H1 (cell line): Measurements from ENCODE around the gene COG4.
A peak's percentile ranks its signal among the peaks of the same experiment; 100 is the strongest.

Source experiments
- GABPA ChIP-seq: IDR thresholded peaks from 2 replicates; pipeline ENCODE4 v1.6.1; 2011; ENCODE audit warnings: mild to moderate bottlenecking, low read length, moderate library complexity, borderline replicate concordance; ENCODE audit not compliant: insufficient read depth
- POLR2A ChIP-seq, 2 experiments: IDR thresholded peaks; 1 replicate in 1 of 2; 2 replicates in 1 of 2; pipeline ENCODE4 v1.6.1; 2011; ENCODE audit warnings: low read depth in 2 of 2, low read length in 2 of 2, mild to moderate bottlenecking in 2 of 2; ENCODE audit errors: control extremely low read depth in 1 of 2
- SIX5 ChIP-seq: IDR thresholded peaks from 2 replicates; pipeline ENCODE4 v1.6.1; 2011; ENCODE audit warnings: mild to moderate bottlenecking, low read depth, low read length
- SP1 ChIP-seq: IDR thresholded peaks from 2 replicates; pipeline ENCODE4 v1.6.1; 2011; ENCODE audit warnings: low read depth, low read length
- SRF ChIP-seq: IDR thresholded peaks from 2 replicates; pipeline ENCODE4 v1.6.1; 2011; ENCODE audit warnings: mild to moderate bottlenecking, low read depth, low read length, moderate library complexity
- TAF1 ChIP-seq: IDR thresholded peaks from 2 replicates; pipeline ENCODE4 v1.6.1; 2011; ENCODE audit warnings: mild to moderate bottlenecking, low read depth, low read length
- TCF12 ChIP-seq: IDR thresholded peaks from 2 replicates; pipeline ENCODE4 v1.6.1; 2011; ENCODE audit warnings: low read depth, mild to moderate bottlenecking, low read length

DNA sequence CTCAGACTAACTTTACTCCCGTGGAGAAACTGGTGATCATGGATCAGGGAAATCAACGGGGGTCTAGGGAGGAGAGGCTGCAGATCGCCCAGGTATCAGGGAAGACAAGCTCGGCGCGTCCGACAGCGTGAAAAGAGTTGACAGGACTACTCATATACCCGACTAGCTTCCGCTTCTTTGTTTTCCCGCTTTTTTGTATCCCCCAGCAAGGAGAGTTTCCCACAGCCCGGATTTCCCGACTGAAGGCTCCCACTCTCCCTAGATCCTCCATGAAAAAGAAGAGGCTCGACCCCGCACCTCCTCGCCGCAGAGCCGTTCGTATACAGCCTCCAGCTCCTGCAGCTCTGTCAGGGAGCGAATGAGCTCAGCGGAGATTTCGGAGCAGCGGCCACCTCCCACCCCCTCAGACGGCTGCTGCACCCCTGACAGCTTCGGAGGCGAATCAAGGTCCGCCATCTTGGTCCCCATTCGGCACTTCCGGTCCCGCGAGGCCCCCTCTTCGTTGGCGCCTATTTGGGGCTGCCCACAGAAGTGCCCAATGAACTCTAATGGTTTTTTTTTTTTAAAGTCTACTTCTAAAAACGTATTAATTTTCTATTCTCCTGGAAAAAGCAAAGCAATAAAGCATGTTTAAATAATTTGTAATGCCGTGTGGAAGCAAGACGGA is at the start of gene COG4:
- no peak for TF ChIP-seq SIX5
- TF ChIP-seq TAF1 = peak; percentile 78
- TF ChIP-seq SP1 = no peak
- TF ChIP-seq TCF12 = no peak
- TF ChIP-seq SRF = no peak
- 0 out of 2 replicates have a peak, but pooled peaks have one; percentile 9 for TF ChIP-seq GABPA
- TF ChIP-seq POLR2A (IDR thresholded peaks at IDR 0.05; ENCODE audit: control extremely low read depth in 1 of 2, low read depth in 2 of 2, low read length in 2 of 2) = peak in 1 of 2 experiments; percentile 36; a peak in 2 of 3 replicates
